ENCODE results near the gene CACNA1C. TPM values are rescaled to one million over a fixed set of nuclear protein-coding genes. Genes with fewer than 3 reads are reported as not detected.
A peak's percentile ranks its signal among the peaks of the same experiment; 100 is the strongest.

CACNA1C gene
- total and polyA plus RNA-seq, 5 donors, result 34.6 to 163 (median 123) TPM

DNA sequence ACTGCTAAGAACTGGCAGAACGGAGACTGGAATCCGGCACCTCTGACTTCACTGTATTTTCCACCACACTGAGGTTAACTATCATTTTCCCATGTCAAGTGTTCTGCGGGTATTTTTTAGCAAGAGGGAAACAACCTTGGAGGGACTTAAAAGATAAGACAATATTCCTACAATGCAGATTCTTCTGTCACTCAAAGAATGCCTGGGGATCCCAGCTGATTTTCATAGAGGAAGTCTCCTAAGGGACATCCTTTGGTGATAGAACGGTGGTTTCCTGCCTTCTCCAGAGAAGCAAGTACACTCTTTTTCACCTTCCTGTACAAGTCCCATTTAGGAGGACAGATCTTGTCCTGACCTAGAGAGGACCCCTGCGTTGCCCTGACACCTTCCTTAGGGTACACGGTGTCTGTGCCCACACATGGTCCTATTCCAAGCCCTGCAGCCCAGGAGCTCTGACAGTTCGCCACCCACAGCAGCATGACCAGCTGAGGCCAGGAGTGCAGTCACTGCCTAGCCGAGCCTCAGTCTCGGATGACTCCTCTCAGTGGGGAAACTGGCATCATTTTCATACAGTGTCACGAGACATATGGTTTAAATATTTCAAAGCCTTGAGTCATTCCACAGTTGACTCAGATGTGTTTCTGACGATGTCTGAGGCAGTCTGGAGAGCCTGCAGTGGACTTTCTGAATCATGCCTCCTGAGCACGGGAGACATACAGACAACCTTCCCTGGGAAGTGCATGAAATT lies 560.7 kb downstream of the CACNA1C start:
- 55% methylated on average over 12 of the region's 12 CpGs for WGBS
- Histone ChIP-seq H3K27ac (ENCODE audit: low read length) (no peak overlapping the region), H3K4me3 (ENCODE audit: low read length) (no peak overlapping the region), H3K27me3 (ENCODE audit: control insufficient read depth, insufficient read depth) (no peaks in the 10 kb centered on the region), H3K9me3 (ENCODE audit: control insufficient read depth, low read length) (no peaks in the 10 kb centered on the region), H3K4me1 (ENCODE audit: control insufficient read depth, insufficient read depth, low read length) (no peaks in the 10 kb centered on the region)
- DNase-seq, result peak in 1 of 3 donors; percentile 37
- ATAC-seq, result peak in 1 of 2 donors; percentile 66
- intact Hi-C loops (cut with DNase I), result no loop called here

DNA sequence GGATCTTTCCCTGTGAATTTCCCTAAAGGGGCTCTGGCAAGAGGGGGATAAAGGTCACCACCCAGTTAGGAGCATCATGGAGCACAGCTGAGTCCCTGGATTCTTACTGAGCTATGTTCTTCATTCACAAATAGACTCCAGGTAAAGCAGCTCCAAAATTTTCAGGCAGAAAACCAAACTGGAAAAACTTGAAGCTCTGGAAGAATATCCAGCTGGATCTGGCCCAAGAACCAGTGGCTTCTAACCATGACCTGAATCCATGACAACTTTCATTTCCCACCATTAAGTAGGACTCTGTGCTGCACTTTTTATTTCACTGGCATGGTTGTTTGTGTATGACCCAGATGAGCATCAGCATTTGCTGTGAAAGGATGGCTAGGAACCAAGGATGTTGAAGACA lies 561.6 kb downstream of the CACNA1C start:
- H3K27me3 ChIP-seq (ENCODE audit: control insufficient read depth, insufficient read depth), result no peaks in the 10 kb centered on the region
- H3K9me3 ChIP-seq (ENCODE audit: control insufficient read depth, low read length), result no peaks in the 10 kb centered on the region
- H3K27ac ChIP-seq (ENCODE audit: low read length), result no peak overlapping the region
- DNase-seq, result no peak
- intact Hi-C loops (cut with DNase I), result no loop called here
- no peaks in the 10 kb centered on the region for H3K4me1 ChIP-seq (ENCODE audit: control insufficient read depth, insufficient read depth, low read length)
- no peak overlapping the region for H3K4me3 ChIP-seq (ENCODE audit: low read length)
- no peak for ATAC-seq

DNA sequence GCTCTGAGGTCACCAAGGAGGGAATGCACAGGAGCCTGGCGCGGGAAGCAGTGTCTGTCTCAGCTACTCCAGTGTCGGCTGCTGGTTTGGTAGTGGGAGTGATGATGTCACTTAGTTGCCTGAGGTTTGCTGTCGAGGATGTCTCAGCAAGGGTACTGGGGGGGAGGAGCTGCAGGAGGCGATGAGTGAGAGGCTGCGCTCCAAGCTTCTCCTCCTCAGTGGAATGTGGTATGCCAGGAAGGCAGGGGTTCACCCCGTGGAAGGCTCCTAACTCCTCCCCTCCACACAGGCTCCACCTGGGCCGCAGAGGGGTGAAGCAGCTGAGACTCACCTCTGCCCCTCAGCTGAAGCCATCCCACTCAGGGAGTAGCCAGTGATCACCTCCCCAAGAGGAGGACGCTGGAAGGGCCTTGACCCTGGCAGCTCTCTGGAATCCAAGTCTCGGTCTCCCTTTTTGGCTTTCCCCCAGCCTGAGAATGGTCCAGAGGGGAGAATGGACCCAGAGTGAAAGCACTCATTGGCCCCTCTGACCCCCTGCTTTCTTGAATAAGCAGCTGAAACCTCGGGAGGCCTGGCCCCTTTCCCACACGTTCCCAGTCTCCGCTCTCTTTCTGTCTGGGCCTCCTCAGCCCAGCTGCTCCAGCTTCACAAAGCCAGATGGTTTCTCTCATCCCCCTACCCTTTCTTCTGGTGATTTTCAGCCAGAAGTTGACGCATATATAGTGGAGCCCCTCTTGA lies 563.0 kb downstream of the CACNA1C start:
- peak in 1 of 2 donors; percentile 4 for ATAC-seq
- no peak overlapping the region for H3K4me3 ChIP-seq (ENCODE audit: low read length)
- no peaks in the 10 kb centered on the region for H3K27me3 ChIP-seq (ENCODE audit: control insufficient read depth, insufficient read depth)
- peak in 2 of 3 donors; percentile 26 to 77 for DNase-seq
- no peak overlapping the region for H3K27ac ChIP-seq (ENCODE audit: low read length)
- 67% methylated on average over 14 of the region's 14 CpGs for WGBS
- H3K9me3 ChIP-seq (ENCODE audit: control insufficient read depth, low read length), result no peaks in the 10 kb centered on the region
- H3K4me1 ChIP-seq (ENCODE audit: control insufficient read depth, insufficient read depth, low read length), result no peaks in the 10 kb centered on the region
- intact Hi-C loops (cut with DNase I), result no loop called here

DNA sequence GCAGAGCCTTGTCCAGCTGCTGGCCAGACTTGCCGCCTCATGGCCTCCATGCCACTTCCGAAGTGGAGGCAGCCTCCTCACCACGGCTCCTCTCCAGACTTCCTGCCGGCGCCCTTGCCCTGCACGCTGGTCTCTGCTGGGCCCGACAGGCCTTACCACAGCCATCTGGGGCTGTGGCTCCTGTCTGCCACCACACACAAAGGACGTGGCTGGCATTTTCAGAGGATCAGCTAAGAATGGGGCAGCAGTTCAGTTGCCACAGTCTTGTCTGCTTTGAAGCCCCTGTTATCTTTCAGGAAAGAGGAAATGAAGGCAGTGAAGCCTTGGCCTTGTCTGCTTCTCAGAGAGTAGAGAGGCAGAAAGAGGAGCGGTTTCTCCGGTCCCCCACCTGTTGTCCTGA lies 564.0 kb downstream of the CACNA1C start:
- no peaks in the 10 kb centered on the region for H3K27me3 ChIP-seq (ENCODE audit: control insufficient read depth, insufficient read depth)
- H3K27ac ChIP-seq (ENCODE audit: low read length), result no peak overlapping the region
- H3K4me3 ChIP-seq (ENCODE audit: low read length), result no peak overlapping the region
- ATAC-seq (no peak), DNase-seq (no peak)
- no peaks in the 10 kb centered on the region for H3K4me1 ChIP-seq (ENCODE audit: control insufficient read depth, insufficient read depth, low read length)
- intact Hi-C loops (cut with DNase I), result no loop called here
- H3K9me3 ChIP-seq (ENCODE audit: control insufficient read depth, low read length), result no peaks in the 10 kb centered on the region
- WGBS, result 66% methylated on average over 10 of the region's 10 CpGs

DNA sequence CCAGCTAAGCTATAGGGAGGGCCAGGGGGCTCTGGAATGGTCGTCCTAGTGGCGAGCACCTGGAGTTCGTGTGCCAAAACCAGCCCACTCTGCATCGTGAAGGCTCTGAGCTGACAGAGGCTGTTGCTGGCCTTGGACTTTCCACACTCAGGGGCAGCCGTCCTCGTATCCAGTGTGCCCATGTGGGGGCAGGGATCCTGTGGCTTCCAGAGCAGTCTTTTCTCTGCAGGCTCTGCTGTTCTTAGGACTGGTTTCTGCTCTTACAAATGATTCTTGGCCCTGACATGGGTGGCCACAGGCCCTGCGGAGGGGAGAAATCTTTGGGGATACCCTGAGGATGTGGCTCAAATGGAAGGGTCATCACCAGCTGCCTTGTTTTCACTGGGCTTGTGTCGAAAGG lies 564.6 kb downstream of the CACNA1C start:
- DNase-seq (no peak), ATAC-seq (no peak)
- no peak overlapping the region for H3K27ac ChIP-seq (ENCODE audit: low read length)
- no peaks in the 10 kb centered on the region for H3K4me1 ChIP-seq (ENCODE audit: control insufficient read depth, insufficient read depth, low read length)
- no peaks in the 10 kb centered on the region for H3K9me3 ChIP-seq (ENCODE audit: control insufficient read depth, low read length)
- no peaks in the 10 kb centered on the region for H3K27me3 ChIP-seq (ENCODE audit: control insufficient read depth, insufficient read depth)
- no peak overlapping the region for H3K4me3 ChIP-seq (ENCODE audit: low read length)
- WGBS, result 90% methylated on average over 8 of the region's 8 CpGs
- intact Hi-C loops (cut with DNase I), result no loop called here

DNA sequence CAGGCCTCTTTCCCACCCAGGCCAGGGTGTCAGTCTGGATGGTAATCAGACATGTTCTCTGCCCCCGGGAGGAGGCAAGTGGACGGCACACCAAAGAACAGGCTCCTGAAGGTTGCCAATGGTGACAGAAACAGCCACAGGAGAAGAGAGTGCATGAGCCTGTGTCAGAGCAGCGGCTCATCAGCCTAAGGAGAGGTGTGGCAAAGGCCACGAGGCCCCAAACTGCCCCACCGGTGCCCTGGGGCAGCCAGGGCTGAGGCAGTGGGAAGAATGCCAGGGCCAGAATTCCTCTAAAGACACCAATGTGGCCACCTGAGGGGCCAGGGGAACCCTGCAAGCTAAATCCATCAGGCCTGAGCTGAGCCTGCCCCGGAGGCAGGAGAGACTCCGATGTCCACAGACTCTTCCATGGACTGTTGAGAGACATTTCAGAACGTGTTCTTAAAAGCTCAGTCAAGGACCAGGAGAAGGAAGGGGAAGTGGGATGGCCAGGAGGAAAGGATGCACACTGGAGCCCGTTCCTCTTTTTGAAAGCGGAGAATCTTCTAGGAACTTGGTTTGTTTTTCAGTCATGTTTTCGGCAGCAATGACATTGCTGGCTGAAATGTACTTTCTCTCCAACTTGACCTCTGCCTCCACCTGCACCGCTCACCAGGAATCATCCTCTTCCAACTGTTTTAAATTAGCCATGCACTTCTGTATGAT lies 565.7 kb downstream of the CACNA1C start:
- ATAC-seq, result no peak
- no peaks in the 10 kb centered on the region for H3K4me1 ChIP-seq (ENCODE audit: control insufficient read depth, insufficient read depth, low read length)
- intact Hi-C loops (cut with DNase I), result no loop called here
- no peak for DNase-seq
- no peaks in the 10 kb centered on the region for H3K9me3 ChIP-seq (ENCODE audit: control insufficient read depth, low read length)
- WGBS, result 81% methylated on average over 12 of the region's 12 CpGs
- H3K27me3 ChIP-seq (ENCODE audit: control insufficient read depth, insufficient read depth), result no peaks in the 10 kb centered on the region
- H3K4me3 ChIP-seq (ENCODE audit: low read length), result no peak overlapping the region
- no peak overlapping the region for H3K27ac ChIP-seq (ENCODE audit: low read length)

DNA sequence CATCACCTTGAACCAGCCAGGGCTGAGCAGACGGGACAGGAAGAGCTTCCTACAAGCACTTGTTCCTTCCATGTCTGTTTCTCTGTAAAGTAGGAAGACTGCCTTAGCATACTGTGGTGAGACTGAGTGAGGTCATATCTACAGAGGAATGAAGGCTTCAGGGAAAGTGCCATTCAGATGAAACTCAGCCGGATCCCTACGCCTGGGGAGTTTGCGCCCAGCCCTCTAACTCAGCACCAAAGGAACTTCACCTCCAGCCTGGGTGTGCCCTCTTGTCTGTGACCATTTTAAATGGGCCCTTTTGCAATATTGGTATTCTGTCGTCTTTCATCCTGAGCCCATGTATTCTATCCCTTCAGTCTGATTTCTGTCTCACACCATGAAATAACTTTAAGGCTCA lies 566.3 kb downstream of the CACNA1C start:
- Histone ChIP-seq H3K9me3 (ENCODE audit: control insufficient read depth, low read length) (no peaks in the 10 kb centered on the region), H3K27me3 (ENCODE audit: control insufficient read depth, insufficient read depth) (no peaks in the 10 kb centered on the region)
- no peak for ATAC-seq

DNA sequence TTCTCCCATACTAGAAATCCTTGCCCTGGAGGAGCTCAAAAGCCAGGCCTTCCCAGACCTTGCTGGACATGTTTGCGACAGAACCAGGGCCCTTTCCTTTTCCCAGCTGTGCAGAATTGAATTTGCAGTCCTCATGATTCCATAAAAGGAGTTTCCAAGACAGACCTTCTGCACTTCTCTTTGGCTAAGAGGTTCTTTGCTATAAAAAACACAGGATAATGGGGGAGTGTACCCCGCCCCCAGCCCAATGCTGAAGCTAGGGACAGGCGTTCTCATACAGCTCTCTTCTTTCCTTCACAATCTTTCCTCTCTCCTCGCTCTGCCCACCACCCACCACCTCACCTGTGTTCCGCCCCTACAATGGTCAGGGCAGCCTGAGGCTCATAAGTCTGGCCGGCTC lies 569.7 kb downstream of the CACNA1C start:
- no peaks in the 10 kb centered on the region for H3K27me3 ChIP-seq (ENCODE audit: control insufficient read depth, insufficient read depth)
- no peaks in the 10 kb centered on the region for H3K9me3 ChIP-seq (ENCODE audit: control insufficient read depth, low read length)
- ATAC-seq (no peak), DNase-seq (no peak)
- no peak overlapping the region for H3K27ac ChIP-seq (ENCODE audit: low read length)
- intact Hi-C loops (cut with DNase I), result no loop called here
- H3K4me1 ChIP-seq (ENCODE audit: control insufficient read depth, insufficient read depth, low read length), result no peaks in the 10 kb centered on the region
- 90% methylated on average over 6 of the region's 6 CpGs for WGBS
- H3K4me3 ChIP-seq (ENCODE audit: low read length), result no peak overlapping the region

More for the DNA sequence above, 566.3 kb downstream of the CACNA1C start:
- H3K4me3 ChIP-seq (ENCODE audit: low read length), result no peak overlapping the region
- WGBS, result 95% methylated on average over 5 of the region's 5 CpGs
- no peaks in the 10 kb centered on the region for H3K4me1 ChIP-seq (ENCODE audit: control insufficient read depth, insufficient read depth, low read length)
- intact Hi-C loops (cut with DNase I), result no loop called here
- H3K27ac ChIP-seq (ENCODE audit: low read length), result no peak overlapping the region
- no peak for DNase-seq

DNA sequence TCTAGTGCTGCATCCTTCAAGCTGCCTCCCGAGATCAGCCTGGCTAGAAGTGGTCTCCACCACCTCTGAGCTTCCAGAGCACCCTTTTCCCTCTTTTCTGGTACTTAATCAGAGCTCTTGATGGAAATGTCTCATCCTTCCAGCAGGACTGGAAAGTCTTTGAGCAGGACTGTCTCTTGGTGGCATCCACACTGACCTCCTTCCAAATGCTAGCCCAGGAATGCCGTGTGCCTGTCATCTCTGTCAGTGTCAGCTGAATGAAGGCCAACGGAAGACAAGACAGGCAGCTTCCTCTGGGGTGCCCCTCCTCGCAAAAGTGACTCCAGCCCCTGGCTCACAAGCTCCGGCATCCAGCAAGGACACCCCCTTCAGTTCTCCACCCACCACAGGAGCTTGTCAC lies 570.7 kb downstream of the CACNA1C start:
- WGBS, result 59% methylated on average over 5 of the region's 5 CpGs
- no peak overlapping the region for H3K4me3 ChIP-seq (ENCODE audit: low read length)
- no peaks in the 10 kb centered on the region for H3K9me3 ChIP-seq (ENCODE audit: control insufficient read depth, low read length)
- intact Hi-C loops (cut with DNase I), result no loop called here
- ATAC-seq (peak in 1 of 2 donors; percentile 40), DNase-seq (no peak)
- H3K27me3 ChIP-seq (ENCODE audit: control insufficient read depth, insufficient read depth), result no peaks in the 10 kb centered on the region
- H3K27ac ChIP-seq (ENCODE audit: low read length), result no peak overlapping the region
- no peaks in the 10 kb centered on the region for H3K4me1 ChIP-seq (ENCODE audit: control insufficient read depth, insufficient read depth, low read length)

DNA sequence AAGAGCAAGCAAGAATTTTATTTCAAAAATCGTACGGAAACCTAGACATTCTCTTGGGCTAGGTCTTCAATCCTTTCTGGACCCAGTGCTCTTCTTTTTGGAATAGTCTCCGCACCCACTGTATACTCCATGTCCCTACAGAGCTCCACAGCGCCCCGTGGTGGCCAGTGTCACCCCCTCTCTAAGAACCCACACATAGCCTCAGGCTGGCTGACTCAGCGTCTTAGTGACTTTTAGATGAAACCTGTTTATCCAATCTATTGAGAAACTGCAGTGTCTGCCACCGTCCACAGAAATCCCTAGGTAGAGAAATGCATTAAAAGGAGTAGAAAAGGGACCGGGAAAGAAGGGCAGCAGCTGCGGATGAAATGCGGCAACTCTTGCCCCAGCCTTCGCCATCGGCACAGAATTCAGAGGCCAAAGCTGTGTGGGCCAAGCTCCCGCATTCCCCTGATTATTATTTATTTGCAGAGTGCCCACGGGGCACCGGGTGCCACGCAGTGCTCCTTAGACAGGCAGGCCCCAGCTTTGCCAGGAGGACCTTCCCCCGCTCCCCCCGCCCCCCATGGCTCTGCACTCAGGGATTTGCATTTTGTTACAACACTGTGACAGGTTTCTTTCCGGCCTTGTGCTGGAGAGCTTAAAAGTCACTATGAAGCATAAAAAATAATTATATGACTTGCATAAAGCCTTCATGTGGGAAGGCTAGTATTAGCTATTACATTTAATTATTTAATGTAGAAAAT lies 571.9 kb downstream of the CACNA1C start:
- Histone ChIP-seq H3K4me3 (ENCODE audit: low read length) (no peak overlapping the region), H3K27ac (ENCODE audit: low read length) (no peak overlapping the region), H3K4me1 (ENCODE audit: control insufficient read depth, insufficient read depth, low read length) (no peaks in the 10 kb centered on the region), H3K27me3 (ENCODE audit: control insufficient read depth, insufficient read depth) (no peaks in the 10 kb centered on the region), H3K9me3 (ENCODE audit: control insufficient read depth, low read length) (no peaks in the 10 kb centered on the region)
- 74% methylated on average over 19 of the region's 19 CpGs for WGBS
- ATAC-seq (no peak), DNase-seq (no peak)
- intact Hi-C loops (cut with DNase I), result no loop called here

DNA sequence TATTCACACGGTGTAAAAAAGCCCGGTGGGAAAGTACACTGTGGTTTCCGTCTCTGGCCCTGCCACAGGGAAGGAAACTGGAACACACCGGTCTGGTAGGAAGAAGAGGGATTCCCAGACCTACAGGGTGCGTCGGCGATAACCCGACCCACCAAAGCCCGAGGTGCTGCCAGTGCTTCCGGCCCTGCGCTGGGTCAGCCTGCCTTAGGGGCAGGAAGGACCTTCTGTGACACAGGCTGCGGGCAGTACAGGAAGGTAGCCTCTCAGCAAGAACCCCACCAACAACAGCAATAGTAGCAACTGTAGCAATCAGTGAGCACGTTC lies 572.5 kb downstream of the CACNA1C start:
- no peaks in the 10 kb centered on the region for H3K27me3 ChIP-seq (ENCODE audit: control insufficient read depth, insufficient read depth)
- intact Hi-C loops (cut with DNase I), result no loop called here
- no peak overlapping the region for H3K4me3 ChIP-seq (ENCODE audit: low read length)
- H3K27ac ChIP-seq (ENCODE audit: low read length), result no peak overlapping the region
- ATAC-seq (no peak), DNase-seq (no peak)
- H3K4me1 ChIP-seq (ENCODE audit: control insufficient read depth, insufficient read depth, low read length), result no peaks in the 10 kb centered on the region
- no peaks in the 10 kb centered on the region for H3K9me3 ChIP-seq (ENCODE audit: control insufficient read depth, low read length)
- 65% methylated on average over 13 of the region's 13 CpGs for WGBS
